DMS53 treated with DMSO at 0.1 percent for 48 hours (cell line): ENCODE measurements around the gene CPNE4.

Experiments
- DNase-seq: peaks from one replicate; lab custom pipeline; 2025; ENCODE audit not compliant: unreplicated experiment; lab: John Stamatoyannopoulos, UW

The CPNE4 gene

DNA sequence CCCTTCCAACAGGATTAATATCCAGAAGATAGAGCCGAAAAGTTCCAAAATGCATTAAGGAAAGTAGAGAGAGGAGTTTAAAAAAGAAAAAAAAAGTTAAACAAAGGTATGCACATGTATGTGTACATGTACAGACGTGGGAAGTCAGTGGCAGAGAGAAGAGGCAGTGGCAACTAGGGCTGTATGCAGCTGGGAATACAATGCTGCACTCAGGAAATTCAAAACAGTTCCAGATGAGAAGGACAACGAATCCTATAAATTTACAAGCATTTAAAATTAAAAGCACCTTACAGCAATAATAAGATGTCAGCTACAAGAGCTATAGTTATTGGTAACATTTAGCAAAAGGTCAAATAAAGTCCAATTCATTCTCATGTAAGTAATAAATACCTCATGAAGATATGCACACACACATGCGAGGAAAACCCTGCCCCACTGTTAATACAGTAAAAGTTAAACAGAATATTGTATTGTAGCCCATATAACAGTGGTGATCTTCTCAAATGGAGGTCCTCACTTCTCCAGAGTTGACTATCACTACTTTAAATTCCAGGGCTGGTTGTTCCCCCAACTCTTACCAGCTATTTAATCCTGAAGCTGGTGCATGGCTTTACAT is 550.2 kb downstream of the CPNE4 start:
- no peak for DNase-seq
